ENCODE results near the gene CHST3. TPM values are rescaled to one million over a fixed set of nuclear protein-coding genes. Genes with fewer than 3 reads are reported as not detected.
A peak's percentile ranks its signal among the peaks of the same experiment; 100 is the strongest.
"Not testable (repeated sequence)": the region's sequence is repeated elsewhere in the genome, so short reads cannot be mapped to it uniquely, and the experiment has no call there.

CHST3 gene
- total RNA-seq, 3 donors from 2014 or later: 20.2 to 34.5 (median 25.6) TPM

GRCh38 chr10:72031706-72032105 lies 67.5 kb downstream of the CHST3 start:
- Histone ChIP-seq H3K4me1 (no peaks in the 10 kb centered on the region), H3K27ac (no peak overlapping the region), H3K4me3 (no peak overlapping the region), H3K9me3 (no peaks in the 10 kb centered on the region), H3K36me3 (no peaks in the 10 kb centered on the region), H3K27me3 (no peaks in the 10 kb centered on the region)
- intact Hi-C loops (cut with DNase I; ENCODE audit: low total_unique reads): no loop called here
- TF ChIP-seq POLR2AphosphoS5 (IDR thresholded peaks at IDR 0.05) (no peak), POLR2A (IDR thresholded peaks at IDR 0.05) (no peak), CTCF (IDR thresholded peaks at IDR 0.05) (no peak)
- no peak for DNase-seq (ENCODE audit: low spot score in 2 of 2)

GRCh38 chr10:72032409-72033162 lies 68.4 kb downstream of the CHST3 start:
- H3K27me3 ChIP-seq; intact Hi-C loops (cut with DNase I; ENCODE audit: low total_unique reads); H3K27ac ChIP-seq: not testable (repeated sequence)

GRCh38 chr10:72034040-72034499 lies 69.9 kb downstream of the CHST3 start:
- intact Hi-C loops (cut with DNase I; ENCODE audit: low total_unique reads): no loop called here

More at GRCh38 chr10:72032409-72033162, 68.4 kb downstream of the CHST3 start:
- H3K36me3 ChIP-seq; H3K9me3 ChIP-seq; H3K4me1 ChIP-seq; DNase-seq (ENCODE audit: low spot score in 2 of 2); H3K4me3 ChIP-seq: not testable (repeated sequence)

GRCh38 chr10:72034761-72035160 lies 70.6 kb downstream of the CHST3 start:
- Histone ChIP-seq H3K9me3 (no peaks in the 10 kb centered on the region), H3K27ac (no peak overlapping the region), H3K36me3 (no peaks in the 10 kb centered on the region), H3K27me3 (no peaks in the 10 kb centered on the region), H3K4me3 (no peak overlapping the region), H3K4me1 (peaks cover 0 to 5% of the 10 kb centered on the region in 2 donors)
- intact Hi-C loops (cut with DNase I; ENCODE audit: low total_unique reads): no loop called here
- TF ChIP-seq POLR2AphosphoS5 (IDR thresholded peaks at IDR 0.05) (no peak), POLR2A (IDR thresholded peaks at IDR 0.05) (no peak), CTCF (IDR thresholded peaks at IDR 0.05) (no peak)
- DNase-seq (ENCODE audit: low spot score in 2 of 2): no peak

More at GRCh38 chr10:72034040-72034499, 69.9 kb downstream of the CHST3 start:
- no peaks in the 10 kb centered on the region for H3K9me3 ChIP-seq
- DNase-seq (ENCODE audit: low spot score in 2 of 2): no peak
- H3K4me1 ChIP-seq: peaks cover 0 to 5% of the 10 kb centered on the region in 2 donors
- H3K4me3 ChIP-seq: no peak overlapping the region
- peak overlapping the region; percentile 40 to 42 for H3K27ac ChIP-seq
- no peaks in the 10 kb centered on the region for H3K36me3 ChIP-seq
- H3K27me3 ChIP-seq: no peaks in the 10 kb centered on the region
- TF ChIP-seq POLR2A (IDR thresholded peaks at IDR 0.05) (no peak), CTCF (IDR thresholded peaks at IDR 0.05) (no peak), POLR2AphosphoS5 (IDR thresholded peaks at IDR 0.05) (no peak)

GRCh38 chr10:72035252-72035887 lies 71.2 kb downstream of the CHST3 start:
- intact Hi-C loops (cut with DNase I; ENCODE audit: low total_unique reads): no loop called here
- Histone ChIP-seq H3K4me1 (peaks cover 0 to 5% of the 10 kb centered on the region in 2 donors), H3K36me3 (no peaks in the 10 kb centered on the region), H3K4me3 (no peak overlapping the region), H3K27ac (no peak overlapping the region), H3K27me3 (no peaks in the 10 kb centered on the region), H3K9me3 (no peaks in the 10 kb centered on the region)
- DNase-seq (ENCODE audit: low spot score in 2 of 2): no peak
- no peak for TF ChIP-seq POLR2AphosphoS5 (IDR thresholded peaks at IDR 0.05)
- TF ChIP-seq POLR2A (IDR thresholded peaks at IDR 0.05): no peak
- no peak for TF ChIP-seq CTCF (IDR thresholded peaks at IDR 0.05)

Measured in breast epithelium (tissue), 4 donors.